ENCODE data around the gene FHOD1. TPM values are rescaled to one million over a fixed set of nuclear protein-coding genes. Genes with fewer than 3 reads are reported as not detected.

Gene FHOD1
- total and polyA plus RNA-seq, 2 experiments from 2014 or later = 10.0 to 17.2 TPM

- H2AFZ ChIP-seq = no peak overlapping the region
- peaks cover 19% of the 10 kb centered on the region for H3K4me1 ChIP-seq (ENCODE audit: insufficient read depth)
- peaks cover 3% of the 10 kb centered on the region for H4K20me1 ChIP-seq (ENCODE audit: insufficient read depth, poor library complexity, severe bottlenecking)
- H3K27ac ChIP-seq = no peak overlapping the region
- H3K4me3 ChIP-seq = no peak overlapping the region
- H3K36me3 ChIP-seq (replicated peaks; ENCODE audit: insufficient read depth, low read depth) = no peaks in the 10 kb centered on the region
- WGBS (ENCODE audit: low lambda C conversion rate, missing lambda C conversion rate) = 83% methylated on average over 2 of the region's 2 CpGs
- no peak for TF ChIP-seq CTCF (IDR thresholded peaks at IDR 0.05; ENCODE audit: poor library complexity)
- TF ChIP-seq EZH2 (IDR thresholded peaks at IDR 0.05; ENCODE audit: borderline replicate concordance) = no peak
- TF ChIP-seq EZH2phosphoT487 (IDR thresholded peaks at IDR 0.05; ENCODE audit: low read depth, severe bottlenecking, unreplicated experiment) = no peak
- H3K79me2 ChIP-seq = peaks cover 12% of the 10 kb centered on the region
- DNase-seq (ENCODE audit: low spot score) = no peak
- no peak overlapping the region for H3K4me2 ChIP-seq
- no peaks in the 10 kb centered on the region for H3K27me3 ChIP-seq
- H3K9me2 ChIP-seq (replicated peaks; ENCODE audit: insufficient read depth) = no peaks in the 10 kb centered on the region
- no peaks in the 10 kb centered on the region for H3K9me3 ChIP-seq (ENCODE audit: low read depth)
Observed at GRCh38 chr16:67181346-67181745, 65.9 kb downstream of the FHOD1 start.

GRCh38 chr16:67180166-67180565 is 67.1 kb downstream of the FHOD1 start:
- Histone ChIP-seq H3K36me3 (replicated peaks; ENCODE audit: insufficient read depth, low read depth) (no peaks in the 10 kb centered on the region), H3K9me2 (replicated peaks; ENCODE audit: insufficient read depth) (no peaks in the 10 kb centered on the region), H3K27ac (no peak overlapping the region), H4K20me1 (ENCODE audit: insufficient read depth, poor library complexity, severe bottlenecking) (peaks cover 3% of the 10 kb centered on the region), H3K4me2 (no peak overlapping the region), H3K9me3 (ENCODE audit: low read depth) (no peaks in the 10 kb centered on the region), H3K27me3 (no peaks in the 10 kb centered on the region), H3K4me1 (ENCODE audit: insufficient read depth) (peaks cover 18% of the 10 kb centered on the region), H3K79me2 (peaks cover 12% of the 10 kb centered on the region), H3K4me3 (no peak overlapping the region), H2AFZ (no peak overlapping the region)
- no peak for DNase-seq (ENCODE audit: low spot score)
- TF ChIP-seq EZH2 (IDR thresholded peaks at IDR 0.05; ENCODE audit: borderline replicate concordance) (no peak), CTCF (IDR thresholded peaks at IDR 0.05; ENCODE audit: poor library complexity) (no peak), EZH2phosphoT487 (IDR thresholded peaks at IDR 0.05; ENCODE audit: low read depth, severe bottlenecking, unreplicated experiment) (no peak)
- WGBS (ENCODE audit: low lambda C conversion rate, missing lambda C conversion rate) = 92% methylated on average over 16 of the region's 16 CpGs

GRCh38 chr16:67179421-67180080 is 67.7 kb downstream of the FHOD1 start:
- H3K9me3 ChIP-seq (ENCODE audit: low read depth) = no peaks in the 10 kb centered on the region

More at GRCh38 chr16:67179421-67180080, 67.7 kb downstream of the FHOD1 start:
- H3K27ac ChIP-seq = no peak overlapping the region
- H3K9me2 ChIP-seq (replicated peaks; ENCODE audit: insufficient read depth) = no peaks in the 10 kb centered on the region
- TF ChIP-seq EZH2phosphoT487 (IDR thresholded peaks at IDR 0.05; ENCODE audit: low read depth, severe bottlenecking, unreplicated experiment) (no peak), CTCF (IDR thresholded peaks at IDR 0.05; ENCODE audit: poor library complexity) (peak; percentile 5), EZH2 (IDR thresholded peaks at IDR 0.05; ENCODE audit: borderline replicate concordance) (no peak)
- H3K79me2 ChIP-seq = peaks cover 12% of the 10 kb centered on the region
- H2AFZ ChIP-seq = no peak overlapping the region
- no peaks in the 10 kb centered on the region for H3K27me3 ChIP-seq
- no peak overlapping the region for H3K4me3 ChIP-seq
- DNase-seq (ENCODE audit: low spot score) = no peak
- peaks cover 14% of the 10 kb centered on the region for H3K4me1 ChIP-seq (ENCODE audit: insufficient read depth)
- 90% methylated on average over 13 of the region's 13 CpGs for WGBS (ENCODE audit: low lambda C conversion rate, missing lambda C conversion rate)
- peaks cover 3% of the 10 kb centered on the region for H4K20me1 ChIP-seq (ENCODE audit: insufficient read depth, poor library complexity, severe bottlenecking)
- H3K36me3 ChIP-seq (replicated peaks; ENCODE audit: insufficient read depth, low read depth) = no peaks in the 10 kb centered on the region
- no peak overlapping the region for H3K4me2 ChIP-seq

MicroRNAs within 50 kb of the gene (microRNA counts, 767-probe panel; counts per million panel counts)
- not detected for microRNA hsa-miR-328

Small RNA genes within 50 kb of the gene (microRNA-seq; reads per million reads assigned to microRNA genes)
- gene MIR328 = 344 reads per million, percentile 70 among the genes with 10 or more reads in this experiment

Small RNA genes within 50 kb of the gene (small RNA-seq; reads per million reads assigned to genes)
- gene MIR328 = 4.1 reads per million, percentile 92 among the genes with 10 or more reads in this experiment

Other genes starting within 250 kb of the FHOD1 start
- gene CBFB, start 218.3 kb downstream of the FHOD1 start, total RNA-seq = 48.0 and 59.0 TPM in 2 replicates
- 39.3 and 47.4 TPM in 2 replicates for gene CBFB, start 218.3 kb downstream of the FHOD1 start, polyA plus RNA-seq
- 18.6 and 18.7 TPM in 2 replicates for gene PHAF1, start 137.5 kb downstream of the FHOD1 start, total RNA-seq
- 15.2 and 20.2 TPM in 2 replicates for gene PHAF1, start 137.5 kb downstream of the FHOD1 start, polyA plus RNA-seq
- 33.3 and 34.5 TPM in 2 replicates for gene B3GNT9, start 96.5 kb downstream of the FHOD1 start, total RNA-seq
- 37.5 and 44.2 TPM in 2 replicates for gene B3GNT9, start 96.5 kb downstream of the FHOD1 start, polyA plus RNA-seq
- 18.5 and 21.9 TPM in 2 replicates for gene TRADD, start 87.6 kb downstream of the FHOD1 start, total RNA-seq
- gene TRADD, start 87.6 kb downstream of the FHOD1 start, polyA plus RNA-seq = 31.4 and 32.4 TPM in 2 replicates
- 10.7 and 11.1 TPM in 2 replicates for gene FBXL8, start 87.5 kb downstream of the FHOD1 start, total RNA-seq
- 15.9 and 19.8 TPM in 2 replicates for gene FBXL8, start 87.5 kb downstream of the FHOD1 start, polyA plus RNA-seq
- gene HSF4, start 82.7 kb downstream of the FHOD1 start, total RNA-seq = 3.2 and 5.5 TPM in 2 replicates
- gene HSF4, start 82.7 kb downstream of the FHOD1 start, polyA plus RNA-seq = 8.5 and 15.7 TPM in 2 replicates
- gene NOL3, start 76.9 kb downstream of the FHOD1 start, total RNA-seq = 8.1 and 9.3 TPM in 2 replicates
- gene NOL3, start 76.9 kb downstream of the FHOD1 start, polyA plus RNA-seq = 10.9 and 11.0 TPM in 2 replicates
- 22.3 and 24.8 TPM in 2 replicates for gene MATCAP1, start 63.5 kb downstream of the FHOD1 start, total RNA-seq
- 25.4 and 38.5 TPM in 2 replicates for gene MATCAP1, start 63.5 kb downstream of the FHOD1 start, polyA plus RNA-seq
- gene EXOC3L1, start 57.3 kb downstream of the FHOD1 start, total RNA-seq = 0.33 and 3.3 TPM in 2 replicates
- 2.0 and 2.6 TPM in 2 replicates for gene EXOC3L1, start 57.3 kb downstream of the FHOD1 start, polyA plus RNA-seq
- 70.4 and 76.6 TPM in 2 replicates for gene E2F4, start 55.3 kb downstream of the FHOD1 start, total RNA-seq
- 72.4 and 76.4 TPM in 2 replicates for gene E2F4, start 55.3 kb downstream of the FHOD1 start, polyA plus RNA-seq
- gene ELMO3, start 48.4 kb downstream of the FHOD1 start, total RNA-seq = 18.5 and 18.7 TPM in 2 replicates
- 14.5 and 18.3 TPM in 2 replicates for gene ELMO3, start 48.4 kb downstream of the FHOD1 start, polyA plus RNA-seq
- gene TMEM208, start 20.4 kb downstream of the FHOD1 start, total RNA-seq = 47.5 and 53.2 TPM in 2 replicates
- 160 and 181 TPM in 2 replicates for gene TMEM208, start 20.4 kb downstream of the FHOD1 start, polyA plus RNA-seq
- gene SLC9A5, start 1.5 kb upstream of the FHOD1 start, total RNA-seq = 0.36 and 1.4 TPM in 2 replicates
- 1.5 and 2.7 TPM in 2 replicates for gene SLC9A5, start 1.5 kb upstream of the FHOD1 start, polyA plus RNA-seq
- 3.4 and 3.6 TPM in 2 replicates for gene PLEKHG4, start 32.1 kb upstream of the FHOD1 start, total RNA-seq
- 3.0 and 5.5 TPM in 2 replicates for gene PLEKHG4, start 32.1 kb upstream of the FHOD1 start, polyA plus RNA-seq
- not detected in 2 replicates for gene KCTD19, start 79.3 kb upstream of the FHOD1 start, total RNA-seq
- not detected in 2 replicates for gene KCTD19, start 79.3 kb upstream of the FHOD1 start, polyA plus RNA-seq
- 0.23 and 0.32 TPM in 2 replicates for gene LRRC36, start 79.3 kb upstream of the FHOD1 start, total RNA-seq
- gene LRRC36, start 79.3 kb upstream of the FHOD1 start, polyA plus RNA-seq = 0.69 TPM in 1 of 2 replicates, not detected in the other
- gene TPPP3, start 146.0 kb upstream of the FHOD1 start, total RNA-seq = 0.88 and 3.2 TPM in 2 replicates
- 13.4 and 20.1 TPM in 2 replicates for gene TPPP3, start 146.0 kb upstream of the FHOD1 start, polyA plus RNA-seq
- gene ZDHHC1, start 169.0 kb upstream of the FHOD1 start, total RNA-seq = 1.9 and 5.9 TPM in 2 replicates
- gene ZDHHC1, start 169.0 kb upstream of the FHOD1 start, polyA plus RNA-seq = 10.0 and 10.6 TPM in 2 replicates
- 0.93 and 1.6 TPM in 2 replicates for gene HSD11B2, start 183.6 kb upstream of the FHOD1 start, total RNA-seq
- gene HSD11B2, start 183.6 kb upstream of the FHOD1 start, polyA plus RNA-seq = 2.3 and 4.2 TPM in 2 replicates
- gene ATP6V0D1, start 233.7 kb upstream of the FHOD1 start, total RNA-seq = 115 and 157 TPM in 2 replicates
- 223 and 232 TPM in 2 replicates for gene ATP6V0D1, start 233.7 kb upstream of the FHOD1 start, polyA plus RNA-seq
- gene AGRP, start 236.1 kb upstream of the FHOD1 start, total RNA-seq = 1.9 TPM in 1 of 2 replicates, not detected in the other
- gene AGRP, start 236.1 kb upstream of the FHOD1 start, polyA plus RNA-seq = 0.93 and 2.3 TPM in 2 replicates